NCI-H226 (cell line): ENCODE measurements around the gene PPP2R3A.

Source experiments
- DNase-seq: peaks from one replicate; pipeline ENCODE4 v3.0.0-alpha.2; 2015

PPP2R3A gene

DNA sequence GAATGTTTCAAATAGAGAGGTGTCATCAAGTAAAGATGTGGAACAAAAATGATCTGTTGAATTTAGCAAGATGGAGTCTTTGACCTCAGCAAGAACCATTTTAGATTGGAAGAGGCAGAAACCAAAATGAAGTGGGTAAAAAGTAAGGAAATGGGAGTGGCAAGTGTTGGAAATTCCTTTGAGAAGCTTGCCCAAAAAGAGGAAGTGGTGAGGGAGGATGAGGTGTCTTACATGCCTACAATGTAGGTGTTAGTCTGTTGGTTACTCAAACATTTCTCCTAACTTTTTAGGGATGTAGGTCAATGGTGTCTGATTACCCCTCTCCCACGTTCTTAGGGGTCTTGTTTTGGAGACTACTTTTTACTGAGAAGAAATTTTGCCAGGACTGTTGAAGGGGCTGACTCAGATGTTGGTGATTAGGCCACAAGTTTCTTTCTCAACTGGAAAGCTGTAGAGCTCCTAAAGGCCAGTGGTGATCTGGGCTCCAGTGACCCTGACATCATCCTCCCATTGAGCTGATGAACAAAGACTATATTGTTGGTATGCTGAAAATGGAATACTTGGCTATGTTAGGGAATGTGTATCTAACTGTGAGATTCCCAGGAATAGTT lies 5.1 kb downstream of the PPP2R3A start:
- DNase-seq = peak; percentile 65

DNA sequence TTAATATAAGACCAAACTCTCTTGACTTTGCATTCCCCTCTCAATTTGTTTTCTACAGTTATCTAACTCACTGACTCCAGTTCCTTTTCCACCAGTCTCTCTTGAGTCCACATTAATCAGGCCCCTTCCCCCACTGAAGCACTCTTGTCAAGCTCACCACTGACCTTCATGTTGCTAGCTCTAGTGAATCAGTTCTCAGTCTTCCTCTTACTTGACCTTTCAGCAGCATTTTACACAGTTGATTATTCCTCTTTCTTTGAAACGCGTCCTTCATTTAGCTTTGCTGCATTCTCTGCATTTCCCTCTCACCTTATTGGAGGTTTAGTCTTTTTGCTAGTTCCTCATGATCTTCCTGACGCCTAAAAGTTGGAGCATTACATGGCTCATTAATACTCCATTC lies 8.3 kb downstream of the PPP2R3A start:
- no peak for DNase-seq

DNA sequence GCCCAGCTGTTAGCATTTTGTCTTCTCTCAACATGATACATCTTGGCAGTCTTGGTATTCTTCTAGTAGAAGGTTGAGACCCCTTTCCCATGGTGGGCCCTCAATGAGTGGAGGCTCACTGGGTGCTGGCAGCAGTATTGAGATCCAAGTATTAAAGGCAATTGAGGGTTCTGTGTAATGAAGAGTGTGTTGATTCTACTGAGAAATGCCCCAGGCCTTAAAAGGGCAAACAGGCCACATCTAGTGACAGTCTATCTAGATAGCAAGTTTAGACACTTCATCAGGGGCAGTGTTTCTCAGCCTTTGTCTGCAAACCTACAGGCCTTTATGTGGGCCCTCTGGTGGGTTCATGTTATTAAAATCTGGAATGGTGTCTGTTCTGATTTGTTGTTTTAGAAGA lies 9.5 kb downstream of the PPP2R3A start:
- DNase-seq = no peak

DNA sequence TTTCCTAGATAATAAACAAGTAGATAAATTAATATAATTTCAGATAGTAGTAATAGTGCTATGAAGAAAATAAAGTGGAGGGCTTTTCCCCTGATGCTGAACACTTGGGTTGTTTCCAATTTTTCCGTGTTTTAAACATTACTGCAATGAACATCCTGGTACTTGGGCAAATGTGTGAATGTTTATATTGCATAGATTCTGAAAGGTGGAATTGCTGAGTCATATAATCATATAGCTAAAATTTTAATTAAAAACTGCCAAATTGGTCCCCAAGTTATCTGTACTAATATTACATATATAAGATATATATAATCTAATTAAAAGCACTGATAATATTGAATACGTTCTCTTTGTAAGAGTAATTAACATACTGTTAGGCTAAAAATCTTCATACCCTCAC lies 10.0 kb downstream of the PPP2R3A start:
- DNase-seq = no peak

DNA sequence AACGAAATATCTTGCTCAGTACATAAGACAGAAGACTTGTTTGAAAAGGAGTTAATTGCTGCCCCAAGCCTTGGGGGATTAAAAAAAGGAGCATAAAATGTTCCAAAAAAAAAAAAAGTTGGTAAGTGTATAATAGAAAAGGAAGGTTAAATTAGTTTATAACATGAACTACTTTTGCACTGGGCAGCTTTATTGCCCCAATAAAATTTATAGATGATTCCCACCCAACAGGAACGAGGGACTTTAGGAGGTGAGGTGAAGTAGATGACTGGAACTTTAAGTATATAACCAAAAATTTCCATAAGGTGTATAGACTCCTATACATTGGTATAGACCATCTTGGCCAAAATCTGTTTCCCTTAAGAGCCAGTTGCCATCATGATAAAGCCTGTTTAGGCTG lies 14.8 kb downstream of the PPP2R3A start:
- DNase-seq = no peak

DNA sequence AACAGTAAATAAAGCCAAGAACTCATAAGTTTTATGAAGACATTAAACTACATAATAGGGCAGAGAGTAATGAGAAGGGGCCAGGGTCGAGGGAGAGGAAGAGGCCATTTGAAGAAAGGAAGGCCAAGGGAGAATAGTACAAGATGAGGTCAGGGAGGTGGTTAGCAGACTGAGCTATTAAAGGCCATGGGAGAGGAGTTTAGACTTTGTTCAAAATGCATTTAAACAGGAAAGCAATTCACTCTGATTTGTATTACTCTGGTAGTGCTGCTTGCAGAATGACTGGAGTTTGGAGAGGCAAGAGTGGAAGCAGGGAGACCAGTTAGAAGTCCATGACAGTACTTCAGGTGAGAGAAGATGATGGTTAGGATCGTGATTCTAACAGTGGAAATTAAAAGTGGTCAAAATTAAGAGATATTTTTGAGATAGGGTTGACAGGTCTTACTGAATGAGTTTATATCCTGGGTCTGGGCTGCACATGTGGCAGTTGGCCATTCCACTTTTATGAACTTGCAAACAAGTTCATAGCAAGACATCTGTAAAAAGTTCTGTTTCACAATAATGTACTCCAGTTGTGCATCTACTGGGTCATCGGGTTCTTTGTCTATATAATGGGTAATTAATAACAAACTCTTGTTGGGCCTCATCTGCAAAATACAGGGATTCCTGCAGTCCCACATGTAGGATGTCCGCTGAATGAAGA lies 16.3 kb downstream of the PPP2R3A start:
- no peak for DNase-seq

DNA sequence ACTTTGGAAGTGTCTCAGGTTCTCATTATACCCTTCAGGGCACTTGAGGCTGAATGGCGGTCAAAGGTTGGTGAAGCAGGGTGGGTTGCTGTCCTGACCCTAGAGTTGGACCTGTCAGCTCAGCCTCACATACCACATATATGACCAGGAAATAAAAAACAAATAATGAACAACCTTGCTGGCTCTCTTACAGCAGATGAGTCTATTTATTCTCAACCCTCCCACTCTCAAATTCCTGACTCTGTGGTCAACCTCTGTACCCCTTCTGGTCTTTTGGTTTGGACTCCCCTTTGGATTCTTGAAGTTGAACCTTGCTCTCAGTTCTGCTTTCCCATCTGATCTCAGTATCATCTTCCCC lies 16.9 kb downstream of the PPP2R3A start:
- peak; percentile 52 for DNase-seq

DNA sequence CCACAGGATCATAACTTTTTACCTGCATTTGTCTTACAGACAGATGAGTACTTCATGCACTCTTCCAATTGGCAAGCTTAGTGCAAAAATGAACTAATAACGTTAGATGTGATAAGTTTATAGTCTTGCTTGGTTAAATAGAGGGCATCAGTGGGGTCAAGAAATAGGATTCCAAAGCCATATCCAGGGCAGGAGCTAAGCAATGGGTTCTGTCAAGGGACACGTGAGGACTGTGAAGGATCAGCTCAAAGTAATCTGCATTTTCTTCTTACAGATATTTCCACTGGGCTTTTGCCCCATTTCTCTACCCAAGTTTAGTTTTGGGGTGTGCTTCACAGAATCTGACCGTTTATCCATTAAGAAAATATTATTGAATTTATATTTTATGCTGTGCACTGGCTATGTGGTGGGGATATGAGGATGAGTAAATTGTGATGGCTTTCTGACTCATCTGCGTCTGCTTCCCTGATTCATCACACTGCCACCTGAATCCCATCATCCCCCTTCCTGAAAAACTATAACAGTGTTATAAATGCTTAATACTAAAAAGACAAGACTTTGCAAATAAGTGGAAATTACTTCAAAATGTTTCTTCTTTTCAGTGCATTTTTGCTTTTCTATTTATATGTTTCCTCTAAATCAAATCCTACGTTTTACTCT lies 17.5 kb downstream of the PPP2R3A start:
- peak; percentile 31 for DNase-seq

DNA sequence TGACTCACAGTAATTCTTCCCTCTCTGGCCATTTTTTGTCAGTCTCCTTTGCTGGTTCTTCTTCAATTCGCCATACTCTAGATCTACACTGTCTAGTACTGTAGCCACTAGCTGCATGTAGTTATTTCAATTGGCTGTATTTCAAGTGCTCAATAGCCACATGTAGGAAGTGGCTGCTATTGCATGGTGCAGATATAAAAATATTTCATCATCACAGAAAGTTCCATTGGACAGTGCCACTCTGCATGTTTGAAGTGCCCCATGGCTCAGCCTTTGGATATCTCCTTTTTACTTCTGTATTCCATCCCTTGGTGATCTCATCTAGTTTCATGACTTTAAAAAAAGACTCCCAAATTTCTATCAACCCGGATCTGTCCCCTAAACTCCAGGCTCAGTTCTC lies 22.1 kb downstream of the PPP2R3A start:
- no peak for DNase-seq

DNA sequence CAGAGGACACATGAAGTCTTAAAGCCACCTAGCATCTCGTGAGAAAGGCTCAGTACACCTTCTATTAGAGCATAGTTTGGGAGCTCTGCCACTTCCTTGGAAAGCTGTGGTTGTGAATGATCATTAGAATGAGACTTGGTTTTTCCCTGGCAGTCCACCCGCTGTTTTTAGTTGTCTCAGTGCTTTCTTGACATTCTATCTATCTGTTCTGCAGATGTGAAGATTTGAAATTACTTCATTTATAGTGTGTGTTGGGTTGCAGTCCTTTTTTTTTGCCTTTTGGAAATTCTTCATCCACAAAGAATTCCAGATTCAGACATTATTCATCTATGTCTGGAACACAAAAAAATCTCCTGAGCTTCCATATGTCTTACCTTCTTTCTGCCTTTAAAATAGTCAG lies 23.7 kb downstream of the PPP2R3A start:
- DNase-seq = no peak

DNA sequence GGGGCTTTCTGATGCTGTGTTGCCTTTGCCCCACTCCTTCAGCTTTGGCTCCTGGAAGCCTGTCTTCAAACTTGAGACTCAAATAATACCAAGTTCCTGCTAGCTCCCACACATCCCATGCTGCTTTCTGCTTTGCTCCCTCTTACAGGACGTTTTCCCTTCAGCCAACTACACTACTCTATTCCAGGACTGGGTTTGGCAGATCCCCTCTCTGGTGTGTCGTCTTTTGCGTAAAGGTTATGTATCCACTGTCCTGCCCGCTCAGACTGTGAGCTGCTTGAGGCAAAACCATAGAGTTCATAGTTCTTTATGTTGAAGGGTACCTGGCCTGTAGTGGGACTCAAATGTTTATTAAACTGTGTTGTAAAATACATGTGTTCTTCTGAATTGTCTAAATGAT lies 25.4 kb downstream of the PPP2R3A start:
- no peak for DNase-seq

DNA sequence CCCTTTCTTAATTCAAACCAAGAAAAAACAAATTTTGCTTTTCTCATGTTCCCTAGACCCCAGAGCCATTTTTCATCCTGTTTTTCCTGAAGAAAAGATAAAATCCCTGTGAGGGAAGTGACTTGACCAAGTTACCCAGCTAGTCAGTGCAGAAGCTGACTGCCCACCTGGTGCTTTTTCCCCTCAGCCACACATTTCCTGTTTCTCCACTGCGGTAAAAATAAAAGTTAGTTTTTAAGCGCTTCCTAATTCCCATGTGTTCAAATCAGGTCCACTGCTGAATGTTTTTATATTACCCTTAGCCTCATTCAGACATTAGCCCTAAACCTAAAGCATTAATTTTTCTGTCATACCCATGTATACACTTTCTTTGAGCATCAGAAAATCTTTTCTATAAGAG lies 26.1 kb downstream of the PPP2R3A start:
- DNase-seq = no peak

DNA sequence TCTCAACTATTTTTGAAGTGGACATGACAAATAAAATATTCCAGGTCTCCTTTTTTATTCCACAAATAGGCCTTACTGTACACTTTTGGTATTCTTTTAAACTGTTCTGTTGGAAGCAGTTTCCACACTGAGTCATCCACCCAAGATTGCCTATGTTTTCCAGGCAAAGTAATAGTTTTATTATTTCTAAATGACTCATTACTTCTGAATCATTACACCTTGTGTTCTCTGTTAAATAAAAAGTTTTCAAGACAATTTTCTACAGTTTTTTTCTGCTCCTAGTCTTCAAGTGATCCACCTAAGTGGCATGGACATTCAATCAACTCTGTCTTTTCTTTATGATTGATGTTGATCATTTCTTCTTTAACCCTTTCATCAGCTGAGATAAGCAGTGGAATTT lies 26.5 kb downstream of the PPP2R3A start:
- peak; percentile 73 for DNase-seq

DNA sequence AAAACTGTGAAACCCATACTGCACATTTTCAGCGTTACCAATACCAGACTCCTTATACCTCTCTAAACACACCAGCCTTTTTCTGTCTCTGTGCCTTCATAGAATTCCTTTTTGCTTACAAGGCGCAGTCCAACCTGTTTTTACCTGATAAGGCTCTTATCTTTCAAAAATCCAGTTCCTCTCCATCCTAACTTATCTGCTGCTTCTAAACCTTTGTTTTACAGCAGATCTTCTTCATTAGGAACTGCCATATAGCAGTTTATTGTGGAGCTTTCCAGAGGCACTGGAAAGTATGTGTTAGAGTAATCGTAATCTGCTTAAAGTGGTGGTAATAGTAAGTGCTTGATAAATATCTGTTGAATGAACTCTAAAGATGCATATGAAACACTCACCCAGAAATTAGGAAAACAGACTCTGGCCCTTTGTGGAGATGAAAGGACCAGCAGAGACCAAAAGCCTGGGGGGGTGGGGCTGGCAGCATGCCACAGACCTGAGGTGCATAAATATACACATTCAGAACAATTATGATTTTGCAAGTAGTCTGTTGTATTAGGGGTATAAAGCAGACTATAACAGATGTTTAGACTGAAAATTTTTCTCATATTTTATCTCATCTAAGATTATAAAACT lies 29.3 kb downstream of the PPP2R3A start:
- DNase-seq = peak; percentile 33

DNA sequence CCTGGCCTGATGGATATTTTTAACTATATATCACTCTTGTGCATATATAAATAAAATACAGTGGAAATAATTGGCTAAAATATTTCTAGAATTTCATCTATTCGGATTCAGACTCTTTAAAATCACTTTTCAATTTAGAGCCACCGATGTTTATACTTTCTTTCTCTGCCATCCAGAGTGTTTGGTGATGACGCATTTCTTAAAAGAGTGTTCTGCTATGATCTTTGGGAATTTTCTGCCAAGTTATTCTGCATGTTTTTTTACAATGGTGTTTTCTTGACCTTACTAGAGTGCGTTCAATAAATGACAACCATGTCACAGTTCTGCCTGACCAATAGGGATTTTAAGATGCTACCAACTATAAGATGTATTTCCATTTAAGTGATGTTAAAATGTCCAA lies 30.2 kb downstream of the PPP2R3A start:
- no peak for DNase-seq

DNA sequence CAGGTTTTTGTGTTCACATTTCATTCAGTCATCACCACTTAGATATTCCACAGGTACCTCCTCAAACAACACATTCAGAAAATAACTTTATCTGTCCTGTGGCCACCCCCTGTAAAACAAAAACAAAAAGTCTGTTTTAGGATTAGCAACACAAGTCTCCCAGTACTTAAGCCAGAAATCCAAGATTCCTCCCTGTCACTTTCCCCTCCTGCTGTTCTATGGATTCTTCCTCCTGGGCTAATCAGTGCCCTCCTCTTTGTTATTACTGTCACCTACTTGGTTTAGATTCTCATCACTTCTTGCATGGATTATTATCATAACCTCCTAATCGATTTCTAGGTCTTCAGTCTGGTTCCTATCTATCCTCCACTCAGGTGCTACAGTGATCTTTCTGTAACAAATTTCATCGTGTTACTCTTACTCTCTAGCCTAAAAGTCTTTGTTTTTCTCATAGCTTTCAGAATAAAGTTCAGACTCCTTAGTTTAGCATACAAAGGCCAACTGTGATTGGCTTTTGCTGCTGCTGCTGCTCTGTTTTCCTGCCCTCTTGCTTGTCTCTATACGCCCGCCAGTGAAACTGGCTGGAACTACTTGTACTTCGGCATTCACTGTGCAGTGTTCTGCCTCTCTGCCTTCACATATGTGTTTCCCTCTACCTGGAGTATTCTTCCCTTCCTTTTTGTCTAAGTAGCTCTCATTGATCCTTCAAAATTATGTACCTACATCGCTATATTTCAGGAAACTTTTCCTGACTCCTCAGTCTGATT lies 32.2 kb downstream of the PPP2R3A start:
- DNase-seq = no peak

DNA sequence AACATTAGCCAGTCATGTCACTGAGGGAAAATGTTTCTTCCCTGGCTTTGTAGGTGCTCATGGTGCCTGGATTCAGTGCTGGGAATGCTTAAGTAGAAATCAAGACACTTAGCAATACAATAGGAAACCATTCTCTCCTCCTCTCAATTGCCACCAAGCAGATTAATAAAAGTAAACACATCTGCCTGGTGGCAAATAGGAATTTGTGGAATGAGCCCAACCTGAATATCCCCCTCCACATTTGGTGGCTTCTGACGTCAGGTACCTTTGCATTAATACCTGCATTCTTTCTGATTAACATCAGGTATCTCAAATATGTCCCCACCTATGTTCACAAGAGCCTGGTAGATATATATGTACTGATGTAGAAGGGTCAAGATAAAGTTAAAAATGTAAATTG lies 42.7 kb downstream of the PPP2R3A start:
- no peak for DNase-seq

DNA sequence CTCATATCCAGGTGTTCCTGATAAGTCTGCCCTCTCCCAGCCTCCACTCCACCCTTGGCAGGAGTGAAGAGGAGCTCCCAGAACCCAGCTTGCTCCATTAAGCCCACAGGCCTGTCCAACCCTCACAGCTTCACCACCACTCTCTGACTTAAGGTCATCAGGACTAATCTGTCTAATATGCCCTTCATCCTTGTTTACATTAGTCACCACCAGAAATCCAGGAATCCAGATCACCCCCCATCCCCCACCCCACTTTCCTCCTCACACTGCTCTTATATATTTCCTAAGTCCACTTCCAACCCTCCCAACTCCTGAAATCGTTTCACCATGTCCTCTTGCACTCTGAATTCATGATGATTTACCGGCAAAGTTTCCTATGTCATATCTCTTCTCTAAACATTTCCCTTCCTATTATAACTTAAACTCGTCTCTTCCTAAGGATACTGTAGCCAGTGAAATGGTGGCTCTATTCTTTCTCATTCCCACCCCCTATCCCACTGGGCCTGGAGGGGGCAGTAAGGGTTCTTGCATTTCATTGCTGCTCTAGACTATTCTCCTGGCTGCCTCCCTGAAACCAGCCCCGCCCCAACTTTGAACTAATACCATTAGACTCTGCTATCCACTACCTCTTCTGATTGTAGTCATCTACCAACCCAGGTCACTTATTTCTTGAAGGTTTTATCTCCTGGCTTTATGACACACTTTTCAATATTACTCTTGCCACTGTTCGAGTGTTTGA lies 43.4 kb downstream of the PPP2R3A start:
- DNase-seq = no peak

DNA sequence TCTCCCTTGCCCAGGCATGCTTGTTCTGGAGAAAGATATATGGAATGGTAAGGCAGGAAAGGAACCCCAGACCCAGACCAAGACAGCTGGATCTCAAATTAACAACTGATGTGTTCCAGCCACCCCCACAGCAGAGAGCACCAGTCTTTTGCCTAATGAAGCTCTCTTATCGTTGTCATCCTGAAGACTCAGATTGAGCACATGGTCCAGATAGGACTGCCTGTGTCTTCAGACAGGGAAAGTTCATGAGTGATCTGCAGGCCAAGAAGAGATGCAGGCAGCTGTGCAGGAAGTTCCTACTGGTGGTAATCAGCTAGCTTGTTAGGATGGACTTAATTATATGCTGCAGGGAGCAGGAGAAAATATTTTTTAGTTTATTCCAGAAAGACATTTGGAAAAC lies 53.3 kb downstream of the PPP2R3A start:
- DNase-seq = no peak

DNA sequence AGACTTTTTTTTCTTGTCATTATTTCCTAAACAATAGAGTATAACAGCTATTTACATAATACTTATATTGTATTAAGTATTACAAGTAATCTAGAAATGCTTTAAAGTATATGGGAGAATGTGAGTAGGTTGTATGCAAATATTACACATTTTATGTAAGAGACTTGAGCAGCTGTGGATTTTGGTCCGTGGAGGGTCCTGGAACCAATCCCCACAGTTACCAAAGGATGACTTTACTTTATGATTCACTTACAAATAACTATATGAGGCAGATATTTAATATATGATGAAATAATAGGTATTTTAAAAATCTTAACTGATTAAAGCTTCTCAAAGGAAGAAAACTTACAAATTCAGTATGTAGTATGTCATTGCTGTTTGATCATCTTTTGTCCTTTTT lies 56.3 kb downstream of the PPP2R3A start:
- DNase-seq = no peak

DNA sequence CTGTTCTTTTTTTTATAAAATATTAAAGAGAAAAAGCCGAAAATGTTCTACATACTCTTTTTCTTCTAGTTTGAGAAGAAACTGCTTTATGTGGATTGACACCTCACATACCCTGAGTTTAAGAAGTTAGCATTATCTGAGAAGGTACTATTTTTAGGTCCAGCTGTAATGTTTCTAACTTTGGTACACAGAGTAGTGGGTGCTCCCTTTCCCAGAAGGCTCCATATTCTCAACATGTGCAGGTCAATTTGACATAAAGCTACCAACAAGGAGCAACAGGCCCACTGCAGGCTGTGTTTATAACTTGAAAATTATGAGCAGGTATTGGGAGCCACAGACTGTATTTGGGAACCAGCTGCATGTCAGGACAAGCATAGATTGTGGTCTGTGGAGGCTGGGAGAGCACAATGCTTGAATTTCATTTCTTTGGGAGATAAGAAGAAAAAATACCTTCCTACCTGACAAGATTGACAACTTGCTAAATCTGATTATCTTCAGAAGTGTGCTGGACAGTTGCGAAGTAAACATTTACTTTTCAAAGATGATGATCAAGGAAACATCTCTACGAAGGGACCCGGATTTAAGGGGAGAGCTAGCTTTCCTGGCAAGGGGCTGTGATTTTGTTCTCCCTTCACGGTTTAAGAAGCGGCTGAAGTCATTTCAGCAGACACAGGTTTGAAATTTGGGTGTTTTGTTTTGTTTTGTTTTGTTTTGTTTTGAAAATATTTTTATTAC lies 57.2 kb downstream of the PPP2R3A start:
- no peak for DNase-seq
